WTC11 (cell line): ENCODE results near the gene UBAP2. TPM values are rescaled to one million over a fixed set of nuclear protein-coding genes. Genes with fewer than 3 reads are reported as not detected.
A peak's percentile ranks its signal among the peaks of the same experiment; 100 is the strongest.

Experiments used
- ATAC-seq: fragments of 200-7000 bp; cut with Tn5 transposase; 2 replicates; pipeline ENCODE4 v1.10.0; 2021; ENCODE audit warnings: mild to moderate bottlenecking, moderate library complexity
- CTCF ChIA-PET: fragments of 300-600 bp; sonication (Branson Sonifier 250); formaldehyde crosslinking; loops from one replicate; lab custom pipeline; 2021; ENCODE audit warnings: antibody characterized with exemption; lab: Charles Lee
- POLR2A ChIA-PET: fragments of 350-600 bp; sonication (Branson Sonifier 250); formaldehyde crosslinking; loops from one replicate; lab custom pipeline; 2021; ENCODE audit warnings: antibody characterized with exemption; lab: Charles Lee
- DNase-seq: peaks from one replicate; pipeline ENCODE4 v3.0.0; 2021; ENCODE audit warnings: low spot score
- H3K27ac Mint-ChIP-seq: 2 replicates; pipeline ENCODE4 v1.8.0; 2021; ENCODE audit warnings: mixed read lengths
- H3K27me3 Mint-ChIP-seq: 2 replicates; pipeline ENCODE4 v1.8.0; 2021; ENCODE audit warnings: low read depth, mild to moderate bottlenecking, moderate library complexity, mixed read lengths
- H3K36me3 Mint-ChIP-seq: 2 replicates; pipeline ENCODE4 v1.8.0; 2021; ENCODE audit warnings: mixed read lengths
- H3K4me1 Mint-ChIP-seq: 2 replicates; pipeline ENCODE4 v1.8.0; 2022; ENCODE audit warnings: mixed read lengths
- H3K4me3 Mint-ChIP-seq: 2 replicates; pipeline ENCODE4 v1.8.0; 2021; ENCODE audit warnings: mild to moderate bottlenecking, moderate library complexity, mixed read lengths
- H3K9me3 Mint-ChIP-seq: 2 replicates; pipeline ENCODE4 v1.8.0; 2021; ENCODE audit warnings: mixed read lengths
- AFF4 ChIP-seq: sonication (generic); formaldehyde crosslinking; IDR thresholded peaks from 2 replicates; pipeline ENCODE4 v1.8.1; 2023; ENCODE audit warnings: mild to moderate bottlenecking, missing genetic modification reagents, borderline replicate concordance
- CDX4 ChIP-seq: fragments of 250-450 bp; sonication (Bioruptor Pico); IDR thresholded peaks from 2 replicates; pipeline ENCODE4 v1.9.0; 2021; ENCODE audit warnings: moderate library complexity, mild to moderate bottlenecking, inconsistent platforms, borderline replicate concordance
- CREM ChIP-seq: sonication (generic); formaldehyde crosslinking; IDR thresholded peaks from 2 replicates; pipeline ENCODE4 v1.8.1; 2022; ENCODE audit warnings: mild to moderate bottlenecking, missing genetic modification reagents, moderate library complexity
- CTCF ChIP-seq: fragments of 200-600 bp; IDR thresholded peaks from 2 replicates; pipeline ENCODE4 v1.8.0; 2022; ENCODE audit warnings: antibody characterized with exemption
- ELF4 ChIP-seq: sonication (generic); formaldehyde crosslinking; IDR thresholded peaks from 2 replicates; pipeline ENCODE4 v1.8.1; 2022; ENCODE audit warnings: low read depth, mild to moderate bottlenecking, moderate library complexity, missing genetic modification reagents
- ERG ChIP-seq: fragments of 250-450 bp; sonication (Bioruptor Pico); IDR thresholded peaks from 2 replicates; pipeline ENCODE4 v1.8.0; 2021; ENCODE audit warnings: mild to moderate bottlenecking
- FOXJ3 ChIP-seq: sonication (generic); formaldehyde crosslinking; IDR thresholded peaks from 2 replicates; pipeline ENCODE4 v1.9.0; 2021; ENCODE audit warnings: missing genetic modification reagents, mild to moderate bottlenecking, borderline replicate concordance
- GRHL2 ChIP-seq: fragments of 250-450 bp; sonication (Bioruptor Pico); IDR thresholded peaks from 2 replicates; pipeline ENCODE4 v1.8.0; 2022; ENCODE audit warnings: mild to moderate bottlenecking, moderate library complexity; ENCODE audit not compliant: insufficient replicate concordance, severe bottlenecking
- HMGXB4 ChIP-seq: sonication (generic); formaldehyde crosslinking; IDR thresholded peaks from 2 replicates; pipeline ENCODE4 v1.8.1; 2023; ENCODE audit warnings: mild to moderate bottlenecking, moderate library complexity, missing genetic modification reagents
- NR1H2 ChIP-seq: sonication (generic); formaldehyde crosslinking; IDR thresholded peaks from 2 replicates; pipeline ENCODE4 v1.9.0; 2021; ENCODE audit warnings: mild to moderate bottlenecking, moderate library complexity, missing genetic modification reagents
- TCF7 ChIP-seq: sonication (generic); formaldehyde crosslinking; IDR thresholded peaks from 2 replicates; pipeline ENCODE4 v1.8.0; 2022; ENCODE audit warnings: mild to moderate bottlenecking, low read depth, missing genetic modification reagents, moderate library complexity
- ZBTB43 ChIP-seq: sonication (generic); formaldehyde crosslinking; IDR thresholded peaks from 2 replicates; pipeline ENCODE4 v1.8.1; 2023; ENCODE audit warnings: mild to moderate bottlenecking, missing genetic modification reagents
- ZNF232 ChIP-seq: sonication (generic); formaldehyde crosslinking; IDR thresholded peaks from 2 replicates; pipeline ENCODE4 v1.8.0; 2022; ENCODE audit warnings: mild to moderate bottlenecking, missing genetic modification reagents
- ZNF396 ChIP-seq: fragments of 250-450 bp; sonication (Bioruptor Pico); IDR thresholded peaks from 2 replicates; pipeline ENCODE4 v1.8.0; 2021; ENCODE audit warnings: mild to moderate bottlenecking, moderate library complexity, borderline replicate concordance
- ZNF416 ChIP-seq: fragments of 250-450 bp; sonication (Bioruptor Pico); IDR thresholded peaks from 2 replicates; pipeline ENCODE4 v1.9.0; 2021; ENCODE audit warnings: mild to moderate bottlenecking, inconsistent platforms
- ZNF425 ChIP-seq: fragments of 250-450 bp; sonication (Bioruptor Pico); conservative IDR thresholded peaks from 2 replicates; pipeline ENCODE4 v1.9.0; 2021; ENCODE audit warnings: mild to moderate bottlenecking
- ZNF512 ChIP-seq: sonication (generic); formaldehyde crosslinking; IDR thresholded peaks from 2 replicates; pipeline ENCODE4 v1.8.1; 2022; ENCODE audit warnings: missing genetic modification reagents, borderline replicate concordance
- total RNA-seq: library from RNA; stranded (reverse); gene quantifications from 3 replicates; pipeline ENCODE4 v1.2.3, GENCODE V29; 2021

The UBAP2 gene
- total RNA-seq, 1 experiment from 2014 or later = 63.9 TPM

- TF ChIP-seq ERG (CRISPR knock-in tag) (no peak), GRHL2 (CRISPR knock-in tag) (no peak), FOXJ3 (CRISPR knock-in tag) (no peak), CREM (CRISPR knock-in tag) (no peak)
Measured at GRCh38 chr9:33919276-33919897, 129.3 kb downstream of the UBAP2 start (continued).

- POLR2A ChIA-PET = no interaction called here
- Mint-ChIP-seq H3K4me3 (no peak overlapping the region), H3K27ac (peak overlapping the region; percentile 14), H3K9me3 (no peaks in the 10 kb centered on the region), H3K36me3 (peaks cover 33% of the 10 kb centered on the region), H3K27me3 (no peaks in the 10 kb centered on the region), H3K4me1 (peaks cover 45% of the 10 kb centered on the region)
- DNase-seq (no peak), ATAC-seq (no peak)
- CTCF ChIA-PET = no interaction called here
- no peak for TF ChIP-seq ZNF232 (CRISPR knock-in tag)
- TF ChIP-seq ELF4 = no peak
- TF ChIP-seq AFF4 (CRISPR knock-in tag) = no peak
- no peak for TF ChIP-seq CTCF
- no peak for TF ChIP-seq ZNF416 (CRISPR knock-in tag)
- TF ChIP-seq ZNF512 (CRISPR knock-in tag) = no peak
- no peak for TF ChIP-seq ZBTB43 (CRISPR knock-in tag)
- no peak for TF ChIP-seq ZNF425 (CRISPR knock-in tag)
- no peak for TF ChIP-seq NR1H2
- TF ChIP-seq TCF7 = no peak
- no peak for TF ChIP-seq CDX4 (CRISPR knock-in tag)
- no peak for TF ChIP-seq HMGXB4
- no peak for TF ChIP-seq ZNF396
Measured at GRCh38 chr9:33917036-33917435, 131.7 kb downstream of the UBAP2 start.
